T follicular helper cell (primary cell): Measurements from ENCODE around the gene FHAD1.
A peak's percentile ranks its signal among the peaks of the same experiment; 100 is the strongest.
"Not testable (repeated sequence)": the region's sequence is repeated elsewhere in the genome, so short reads cannot be mapped to it uniquely, and the experiment has no call there.

Experiments used
- DNase-seq: peaks from one replicate; pipeline ENCODE4 v3.0.0-alpha.2; 2020; ENCODE audit warnings: low read depth

Gene FHAD1

GRCh38 chr1:15276691-15277446 is 29.8 kb downstream of the FHAD1 start:
- DNase-seq = no peak

GRCh38 chr1:15277447-15277838 is 30.4 kb downstream of the FHAD1 start:
- DNase-seq = no peak

DNA sequence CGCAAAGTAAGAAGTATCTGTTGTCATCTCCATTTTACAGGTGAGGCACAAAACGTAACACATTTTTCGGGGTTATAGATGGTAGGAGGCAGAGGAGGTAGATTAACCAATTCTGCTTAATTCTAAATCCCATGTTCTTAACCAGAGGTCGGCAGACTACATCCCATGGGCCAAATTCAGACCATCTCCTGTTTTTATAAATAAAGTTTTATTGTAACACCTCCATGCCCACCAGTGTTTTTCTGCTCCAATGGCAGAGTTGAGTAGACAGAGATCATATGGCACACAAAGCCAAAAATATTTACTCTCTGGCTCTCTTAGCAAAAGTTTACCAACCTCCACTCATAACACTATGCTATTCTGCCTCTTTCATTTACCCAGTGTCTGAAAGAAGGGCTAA is 30.9 kb downstream of the FHAD1 start:
- DNase-seq = no peak

DNA sequence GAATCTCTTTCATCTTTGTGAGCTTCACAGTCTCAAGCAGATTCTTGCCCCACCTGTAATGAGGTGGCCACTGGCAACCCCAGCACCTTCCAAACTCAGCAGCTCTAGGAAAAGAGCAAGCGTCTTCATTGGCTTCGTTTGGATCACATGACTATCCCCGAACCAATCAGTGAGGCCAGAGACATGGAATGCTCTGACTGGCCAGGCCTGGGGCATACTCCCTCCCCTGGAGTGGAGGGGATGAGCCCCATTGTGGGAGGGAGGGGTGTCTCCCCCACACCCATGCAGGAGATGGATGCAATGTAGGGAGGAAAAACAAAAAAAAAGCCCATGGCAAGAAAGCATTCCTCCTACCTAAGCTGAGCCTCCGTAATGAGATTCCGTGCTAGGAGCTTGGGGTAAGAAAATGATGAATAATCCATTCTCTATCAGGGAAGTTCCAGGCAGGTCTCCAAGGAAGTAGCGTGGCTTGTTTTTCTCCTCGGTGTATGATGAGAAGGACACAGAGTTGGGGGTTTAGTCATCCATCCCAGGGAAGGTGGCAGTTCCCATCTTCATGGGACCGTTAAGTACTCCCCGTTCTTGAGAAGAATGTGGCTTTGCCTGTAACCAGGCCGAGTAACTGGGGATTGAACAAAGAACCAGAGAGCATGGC is 32.7 kb downstream of the FHAD1 start:
- DNase-seq = no peak

DNA sequence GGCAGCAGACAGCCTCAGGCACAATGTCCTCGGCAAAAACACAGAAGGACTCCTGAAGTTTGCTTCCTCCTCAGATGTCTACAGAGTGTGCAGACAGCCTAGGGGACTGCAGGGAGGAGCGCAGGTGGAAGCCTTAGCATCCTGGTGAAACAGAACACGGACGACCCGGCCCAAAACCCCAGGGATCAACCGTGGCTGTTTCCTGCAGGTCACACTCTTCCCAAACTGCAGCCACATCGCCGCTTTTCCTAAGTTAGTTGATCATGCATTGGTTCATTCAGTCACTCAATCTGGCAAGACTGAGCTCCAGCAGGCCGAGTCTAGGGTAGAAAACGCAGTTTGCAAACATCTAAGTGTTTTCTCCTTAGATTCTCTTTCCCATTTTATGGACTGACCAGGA is 33.4 kb downstream of the FHAD1 start:
- no peak for DNase-seq

GRCh38 chr1:15282038-15282437 is 35.0 kb downstream of the FHAD1 start:
- DNase-seq = no peak

DNA sequence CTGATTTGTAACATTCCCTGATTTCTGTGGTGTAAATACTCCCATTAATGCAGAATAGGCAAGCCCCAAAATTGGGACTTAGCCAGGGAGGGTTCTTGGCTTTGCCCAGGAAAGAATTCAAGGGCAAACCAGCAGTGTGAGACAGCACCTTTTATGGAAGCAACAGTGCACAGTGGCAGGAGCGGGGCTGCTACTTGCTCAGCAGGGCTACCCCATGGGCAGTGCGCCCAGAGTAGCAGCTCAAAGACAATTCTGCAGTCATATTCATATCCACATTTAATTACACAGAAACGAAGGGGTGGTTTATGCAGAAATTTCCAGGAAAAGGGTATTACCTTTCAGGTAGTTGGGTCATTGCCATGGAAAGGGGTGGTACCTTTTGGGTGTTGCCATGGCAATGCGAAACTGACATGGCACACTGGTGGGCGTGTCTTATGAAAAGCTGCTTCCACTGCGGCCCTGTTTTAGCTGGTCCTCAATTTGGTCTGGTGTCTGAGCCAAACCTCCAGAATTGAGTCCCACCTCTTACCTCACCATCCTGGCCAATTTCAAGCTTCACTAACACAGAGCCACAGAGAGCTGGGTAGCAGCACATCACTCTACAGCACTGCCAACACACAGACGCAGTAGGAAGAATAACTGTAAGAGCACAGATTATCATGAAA is 35.9 kb downstream of the FHAD1 start:
- DNase-seq = no peak

- no peak for DNase-seq
These were observed 36.5 kb downstream of the FHAD1 start for GRCh38 chr1:15283526-15283925.

GRCh38 chr1:15286452-15286851 is 39.4 kb downstream of the FHAD1 start:
- no peak for DNase-seq

DNA sequence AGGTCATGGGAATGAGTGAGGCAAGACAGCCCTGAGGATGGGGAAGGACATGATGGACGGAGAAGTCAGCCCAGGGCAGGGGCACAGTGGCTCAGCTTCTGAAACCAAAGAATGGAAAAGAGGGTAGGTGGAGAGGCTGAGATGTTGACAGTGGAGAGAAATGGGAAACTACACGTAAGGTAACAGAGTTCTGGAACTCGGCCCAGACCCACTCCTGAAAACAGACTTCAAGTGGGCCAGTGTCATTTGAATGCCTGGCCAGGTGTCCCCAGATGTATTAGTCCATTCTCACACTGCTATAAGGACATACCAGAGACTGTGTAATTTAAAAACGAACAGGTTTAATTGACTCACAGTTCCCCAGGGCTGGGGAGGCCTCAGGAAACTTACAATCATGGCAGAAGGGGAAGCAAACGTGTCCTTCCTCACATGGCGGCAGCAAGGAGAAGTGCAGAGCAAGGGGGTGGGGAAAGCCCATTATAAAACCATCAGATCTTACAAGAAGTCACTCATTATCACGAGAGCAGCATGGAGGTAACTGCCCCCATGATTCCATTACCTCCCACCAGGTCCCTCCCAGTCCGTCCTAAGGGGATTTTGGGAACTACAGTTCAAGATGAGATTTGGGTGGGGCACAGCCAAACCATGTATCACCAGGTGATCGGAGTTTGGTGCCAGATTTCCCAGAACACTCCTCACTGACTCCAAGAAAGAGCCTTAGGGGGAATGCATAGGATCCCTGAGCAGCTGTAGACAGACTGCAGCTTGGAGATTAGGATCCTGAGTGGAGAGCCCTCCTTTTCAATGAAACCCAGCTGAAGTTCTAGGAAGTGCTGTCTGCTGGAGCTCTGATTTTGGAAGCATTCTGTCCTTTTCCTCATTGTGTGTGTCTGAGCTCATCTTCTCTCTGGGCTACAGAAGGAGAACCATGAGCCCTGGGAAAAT is 40.3 kb downstream of the FHAD1 start:
- no peak for DNase-seq

- no peak for DNase-seq
These were observed 41.3 kb downstream of the FHAD1 start for GRCh38 chr1:15288173-15288926.

- DNase-seq = no peak
These were observed 42.2 kb downstream of the FHAD1 start for GRCh38 chr1:15289251-15289651.

- DNase-seq = no peak
These were observed 43.4 kb downstream of the FHAD1 start for GRCh38 chr1:15290382-15290781.

DNA sequence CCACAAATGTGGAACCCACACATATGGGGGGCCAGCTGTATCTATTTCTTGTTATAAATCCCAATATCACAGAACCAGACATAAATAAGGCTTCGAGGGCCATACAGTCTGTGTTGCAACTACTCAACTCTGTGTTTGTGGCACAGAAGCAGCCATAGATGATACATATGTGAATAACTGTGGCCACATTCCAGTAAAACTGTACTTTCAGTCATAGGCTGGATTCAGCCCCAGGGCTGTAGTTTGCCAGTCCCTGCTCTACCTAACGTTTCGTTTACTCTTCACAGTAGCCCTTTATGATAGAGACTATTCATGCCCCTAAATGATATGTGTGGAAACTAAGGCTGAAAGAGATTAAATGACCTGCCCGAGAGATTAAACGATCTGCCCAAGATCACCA is 48.7 kb downstream of the FHAD1 start:
- DNase-seq = no peak

- DNase-seq = no peak
These were observed 49.7 kb downstream of the FHAD1 start for GRCh38 chr1:15296585-15297321.

DNA sequence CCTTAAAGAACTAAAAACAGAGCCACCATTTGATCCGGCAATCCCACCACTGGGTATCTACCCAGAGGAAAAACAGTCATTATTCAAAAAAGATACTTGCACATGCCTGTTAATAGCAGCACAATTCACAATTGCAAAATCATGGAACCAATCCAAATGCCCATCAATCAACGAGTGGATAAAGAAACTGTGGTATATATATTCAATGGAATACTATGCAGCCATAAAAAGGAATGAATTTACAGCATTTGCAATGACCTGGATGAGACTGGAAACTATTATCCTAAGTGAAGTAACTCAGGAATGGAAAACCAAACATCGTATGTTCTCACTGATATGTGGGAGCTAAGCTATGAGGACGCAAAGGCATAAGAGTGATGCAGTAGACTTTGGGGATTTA is 51.0 kb downstream of the FHAD1 start:
- DNase-seq = not testable (repeated sequence)

GRCh38 chr1:15299179-15299578 is 52.2 kb downstream of the FHAD1 start:
- DNase-seq = no peak

- no peak for DNase-seq
These were observed 52.8 kb downstream of the FHAD1 start for GRCh38 chr1:15299806-15300205.

GRCh38 chr1:15303935-15304334 is 56.9 kb downstream of the FHAD1 start:
- no peak for DNase-seq

- peak; percentile 43 for DNase-seq
These were observed 57.9 kb downstream of the FHAD1 start for GRCh38 chr1:15304708-15305467.
